Neural cell (in vitro differentiated cells): Measurements from ENCODE around the gene MED27.

ENCODE experiments used
- CTCF ChIP-seq: fragments of 450-650 bp; IDR thresholded peaks from 2 replicates; pipeline ENCODE4 v1.5.1; 2014; ENCODE audit warnings: antibody characterized with exemption, mild to moderate bottlenecking, moderate library complexity; ENCODE audit not compliant: poor library complexity, severe bottlenecking
- EZH2 ChIP-seq: fragments of 200-600, 300-800 bp; shearing (Covaris generic), sonication (generic); IDR thresholded peaks from 2 replicates; pipeline ENCODE4 v1.6.1; 2014; ENCODE audit warnings: antibody characterized with exemption, low read length, borderline replicate concordance, mild to moderate bottlenecking; ENCODE audit not compliant: insufficient read depth, poor library complexity, severe bottlenecking
- REST ChIP-seq: IDR thresholded peaks from 2 replicates; pipeline ENCODE4 v1.6.1; 2012; ENCODE audit warnings: borderline replicate concordance
- SMC3 ChIP-seq: fragments of 450-650 bp; conservative IDR thresholded peaks from 2 replicates; pipeline ENCODE4 v1.6.1; 2014; ENCODE audit warnings: antibody characterized with exemption, mild to moderate bottlenecking, moderate library complexity; ENCODE audit not compliant: poor library complexity

DNA sequence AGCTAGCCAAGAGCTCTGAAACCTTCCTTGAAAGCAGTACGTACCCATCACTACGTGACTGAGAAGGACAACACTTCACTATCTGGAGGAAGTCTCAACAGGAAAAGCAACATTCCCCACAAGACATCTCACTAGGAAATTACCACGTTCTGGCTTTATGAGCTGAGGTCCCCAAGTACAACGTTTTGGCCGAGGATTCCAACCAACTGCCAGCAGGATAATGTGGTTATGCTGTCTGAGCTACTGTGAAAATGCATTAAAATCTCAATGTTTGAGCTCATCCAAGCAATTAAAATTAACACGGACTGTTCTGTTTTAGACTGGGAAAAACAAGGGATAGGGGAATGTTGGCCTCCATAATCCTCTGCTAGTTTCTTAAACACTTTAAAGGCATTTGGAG, 16.4 kb downstream of the MED27 start:
- TF ChIP-seq CTCF, result no peak
- TF ChIP-seq SMC3, result no peak
- no peak for TF ChIP-seq EZH2
- TF ChIP-seq REST, result no peak
